ENCODE results near the gene SPTBN2.

- TF ChIP-seq TAF1 (IDR thresholded peaks at IDR 0.05; ENCODE audit: low read depth, low read length): no peak
- no peak for TF ChIP-seq POLR2AphosphoS5 (IDR thresholded peaks at IDR 0.05; ENCODE audit: low read depth, low read length)
Measured at GRCh38 chr11:66694056-66694410, 35.0 kb downstream of the SPTBN2 start.
